NCI-H2029 treated with DMSO at 0.1 percent for 48 hours (cell line): ENCODE measurements around the gene GNG4.

Source experiments
- DNase-seq: peaks from one replicate; lab custom pipeline; 2025; lab: John Stamatoyannopoulos, UW

The GNG4 gene

DNA sequence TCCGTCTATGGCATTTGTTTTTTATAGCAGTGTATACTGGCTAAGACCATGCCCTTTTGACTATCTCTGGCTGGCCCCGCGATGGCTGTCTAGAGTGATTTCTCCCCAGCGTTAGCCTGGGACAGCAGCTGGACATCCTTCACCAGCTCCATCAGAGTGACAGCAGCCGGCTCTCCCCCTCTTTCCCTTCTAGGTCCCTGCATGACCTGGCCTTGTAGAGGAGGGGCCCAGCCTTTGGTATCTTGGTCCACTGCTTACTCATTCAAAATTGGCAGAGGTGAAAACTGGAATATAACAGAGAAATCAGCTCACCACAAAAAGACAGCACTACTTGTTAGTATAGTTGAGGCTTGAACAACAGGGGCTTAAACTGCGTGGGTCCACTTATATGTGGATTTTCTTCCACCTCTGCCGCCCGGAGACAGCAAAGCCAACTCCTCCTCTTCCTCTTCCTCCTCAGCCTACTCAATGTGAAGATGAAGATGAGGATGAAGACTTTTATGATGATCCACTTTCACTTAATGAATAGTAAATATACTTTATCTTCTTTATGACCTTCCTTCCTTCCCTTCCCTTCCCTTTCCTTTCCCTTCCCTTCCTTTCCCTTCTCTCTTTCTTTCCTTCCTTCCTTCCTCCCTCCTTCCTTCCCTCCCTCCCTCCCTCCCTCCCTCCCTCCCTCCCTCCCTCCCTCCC, 116.0 kb downstream of the GNG4 start:
- DNase-seq: no peak

DNA sequence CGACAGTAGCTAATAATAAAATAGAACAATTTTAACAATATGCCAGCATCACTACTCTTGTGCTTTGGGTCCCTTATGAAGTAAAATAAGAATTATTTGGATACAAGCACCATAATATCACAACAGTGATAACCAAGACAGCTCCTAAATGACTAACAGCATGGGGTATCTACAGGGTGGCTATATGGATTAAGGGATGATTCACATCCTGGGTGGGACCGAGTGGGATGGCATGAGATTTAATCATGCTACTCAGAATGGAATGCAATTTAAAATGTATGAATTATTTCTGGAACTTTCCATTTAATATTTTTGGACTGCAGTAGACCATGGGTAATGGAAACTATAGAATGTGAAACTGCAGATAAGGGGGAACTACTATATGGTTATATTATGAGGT, 117.2 kb downstream of the GNG4 start:
- no peak for DNase-seq

DNA sequence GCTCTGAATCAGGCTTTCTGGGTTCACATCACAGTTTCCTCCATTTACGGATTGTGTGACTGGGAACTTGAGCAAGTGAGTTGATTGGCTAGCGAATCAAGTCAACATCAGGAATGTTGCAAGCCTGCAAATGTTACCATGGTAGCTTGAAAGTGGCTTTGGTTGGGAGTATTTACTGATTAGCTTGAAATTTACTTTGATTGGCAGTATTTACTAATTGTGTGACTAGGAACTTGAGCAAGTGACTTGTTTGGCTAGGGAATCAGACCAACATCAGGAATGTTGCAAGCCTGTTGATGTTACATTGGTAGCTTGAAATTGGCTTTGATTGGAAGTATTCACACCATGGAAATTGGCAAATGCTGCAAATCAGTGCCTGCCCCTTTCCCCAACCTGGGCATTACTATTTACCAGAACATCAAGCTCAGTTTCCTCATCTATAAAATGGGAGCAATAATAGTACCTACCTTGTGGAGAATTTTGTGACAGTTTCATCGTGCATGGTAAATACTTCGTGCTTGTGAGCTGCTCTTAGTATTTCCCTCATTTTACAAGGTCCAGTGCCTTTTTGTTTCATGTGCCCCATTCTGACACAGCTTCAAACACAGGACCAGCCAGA, 122.3 kb downstream of the GNG4 start:
- DNase-seq: no peak

DNA sequence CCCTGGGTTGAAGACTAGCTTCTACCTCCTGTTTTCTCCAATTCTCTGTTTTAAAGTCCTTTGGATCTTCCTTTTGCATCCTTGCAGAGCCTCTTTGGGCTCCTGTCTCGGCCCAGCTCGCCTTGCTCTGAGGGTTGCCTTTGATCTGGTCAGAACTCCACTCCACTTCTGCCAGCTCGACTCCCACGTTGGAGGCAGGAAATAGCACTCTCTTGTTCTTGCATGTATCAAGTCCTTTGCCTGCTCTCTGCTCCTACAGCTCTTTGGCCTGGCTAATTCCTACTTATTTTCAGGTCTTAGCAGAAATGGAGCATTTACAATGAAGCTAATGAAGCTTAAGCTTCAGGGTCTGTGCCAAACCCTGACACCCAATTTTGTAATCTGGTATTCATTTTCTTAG, 124.3 kb downstream of the GNG4 start:
- DNase-seq: no peak

DNA sequence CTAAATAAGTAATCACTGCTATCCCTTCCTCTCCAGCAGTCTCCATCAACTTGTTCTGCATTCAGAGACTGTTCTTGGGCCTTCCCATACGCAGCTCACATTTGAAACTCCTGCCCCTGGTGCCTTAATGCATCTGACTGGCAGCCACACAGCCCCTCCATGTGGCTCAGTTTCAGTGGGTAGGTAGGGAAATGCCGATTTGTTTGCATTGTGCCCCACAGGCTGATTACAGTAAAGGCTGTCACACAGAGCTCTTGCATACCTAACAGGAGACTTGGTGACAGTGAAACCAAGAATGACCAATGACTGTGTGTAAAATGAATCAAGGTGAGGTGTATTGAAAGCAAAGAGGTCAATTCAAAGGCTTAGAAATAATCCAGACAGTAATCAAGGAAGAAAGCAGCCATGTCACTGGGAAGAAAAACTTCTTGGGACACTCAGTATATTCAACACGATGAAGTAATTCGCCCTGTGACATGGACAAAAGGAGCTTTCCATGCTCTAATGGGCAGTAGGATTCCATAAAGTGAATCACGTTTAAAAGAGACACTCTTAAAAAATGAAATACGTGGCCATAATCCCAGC, 132.6 kb downstream of the GNG4 start:
- DNase-seq: no peak

DNA sequence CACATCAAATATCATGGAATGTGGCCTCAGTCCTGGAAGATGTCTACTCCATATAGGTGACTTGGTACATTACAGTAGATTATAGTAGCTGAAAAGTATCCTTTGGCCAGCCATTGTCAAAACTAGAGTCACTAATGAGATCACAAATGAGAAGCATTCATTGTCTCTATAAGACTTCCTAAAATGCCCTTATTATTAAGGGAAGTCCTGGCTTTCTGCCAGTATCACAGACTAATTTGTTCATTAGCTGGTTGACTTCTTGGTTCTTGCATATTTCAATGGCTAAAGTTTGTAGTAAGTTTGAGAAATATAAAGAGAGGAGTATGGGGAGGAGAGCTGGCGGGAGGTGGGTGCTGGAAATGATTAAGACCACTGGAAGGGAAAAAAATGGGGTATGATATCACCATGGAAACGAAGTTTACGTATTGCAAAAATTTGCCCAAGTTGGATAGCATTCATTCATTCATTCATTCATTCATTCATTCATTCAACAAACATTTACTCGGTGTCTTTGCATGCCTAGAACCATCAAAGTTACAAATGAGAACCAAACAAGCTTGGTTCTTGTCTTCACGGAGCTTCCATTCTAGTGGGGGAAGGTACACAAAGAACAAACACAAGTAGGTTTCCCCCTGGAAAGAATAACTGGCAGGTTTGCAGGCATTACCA, 133.6 kb downstream of the GNG4 start:
- DNase-seq: no peak

DNA sequence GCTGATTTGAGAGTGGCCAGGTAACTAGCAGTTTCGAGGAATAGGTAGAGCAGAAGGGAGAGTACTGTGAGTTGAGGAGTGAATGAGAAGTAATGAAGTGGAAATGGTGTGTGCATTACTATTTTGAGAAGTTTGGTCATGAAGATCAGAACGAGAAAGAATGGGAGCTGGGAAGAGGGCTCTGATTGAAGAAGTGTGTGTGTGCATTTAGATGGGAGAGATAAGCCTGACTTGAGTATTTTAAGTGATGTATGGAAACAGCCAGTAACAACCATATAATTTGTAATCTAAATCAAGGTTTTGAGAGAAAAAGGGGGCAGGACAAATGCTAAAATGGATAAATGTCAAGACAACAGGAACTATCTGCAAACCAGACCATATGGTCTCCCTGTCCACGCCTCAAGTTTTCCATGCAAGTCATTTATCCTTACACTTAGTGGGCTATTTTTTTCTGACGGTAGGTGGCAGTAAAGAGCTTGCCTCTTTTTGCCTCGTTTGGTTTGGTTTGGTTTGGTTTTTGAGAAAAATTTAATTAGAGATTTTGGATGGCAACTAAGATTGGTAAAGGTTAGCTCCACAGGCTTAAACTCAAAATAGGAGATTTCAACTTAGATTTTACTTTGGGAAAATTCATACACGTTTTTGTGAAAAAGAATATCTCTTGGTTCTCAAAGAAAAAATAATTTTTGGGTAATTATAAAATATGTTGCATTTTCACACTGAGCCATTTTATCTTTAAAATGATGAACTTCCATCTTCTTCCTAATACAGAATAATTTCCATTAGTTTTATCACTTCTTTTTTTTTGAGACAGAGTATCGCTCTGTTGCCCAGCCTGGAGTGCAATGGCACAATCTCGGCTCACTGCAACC, 135.9 kb downstream of the GNG4 start:
- peak; percentile 30 for DNase-seq

DNA sequence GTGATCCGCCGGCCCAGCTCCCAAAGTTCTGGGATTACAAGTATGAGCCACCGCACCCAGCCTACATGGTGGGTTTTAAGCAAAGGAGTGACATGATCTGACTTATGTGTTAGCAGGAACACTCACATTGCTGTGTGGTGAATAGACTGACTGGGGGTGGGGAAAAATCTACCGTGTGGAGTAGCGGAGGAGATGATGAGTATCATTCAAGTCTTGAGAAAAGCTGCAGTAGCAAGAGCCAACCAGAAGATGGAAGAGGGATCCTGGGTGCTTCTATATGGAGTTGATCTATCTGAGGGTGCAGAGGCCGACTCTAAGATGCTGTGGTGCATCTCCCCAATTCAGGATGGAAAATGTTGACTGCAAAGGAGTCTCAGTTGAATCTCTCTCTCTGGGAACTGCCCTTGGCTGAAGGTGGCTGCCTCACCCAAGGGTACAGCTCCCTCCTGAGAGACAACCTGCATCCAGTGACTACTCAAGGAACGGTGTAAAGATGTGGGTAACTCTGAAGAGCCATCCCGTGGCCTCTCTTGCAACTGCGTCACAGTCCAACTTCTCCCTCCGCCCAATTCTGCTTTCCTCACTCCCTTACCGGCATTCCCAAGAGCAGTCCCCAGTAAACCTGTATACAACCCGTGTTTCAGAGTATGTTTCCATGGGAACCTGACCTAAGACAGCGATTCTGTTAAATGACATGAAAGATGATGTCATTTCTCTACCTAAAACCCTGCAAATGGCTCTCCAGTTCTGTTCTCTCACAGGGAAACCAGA, 137.9 kb downstream of the GNG4 start:
- DNase-seq: no peak

DNA sequence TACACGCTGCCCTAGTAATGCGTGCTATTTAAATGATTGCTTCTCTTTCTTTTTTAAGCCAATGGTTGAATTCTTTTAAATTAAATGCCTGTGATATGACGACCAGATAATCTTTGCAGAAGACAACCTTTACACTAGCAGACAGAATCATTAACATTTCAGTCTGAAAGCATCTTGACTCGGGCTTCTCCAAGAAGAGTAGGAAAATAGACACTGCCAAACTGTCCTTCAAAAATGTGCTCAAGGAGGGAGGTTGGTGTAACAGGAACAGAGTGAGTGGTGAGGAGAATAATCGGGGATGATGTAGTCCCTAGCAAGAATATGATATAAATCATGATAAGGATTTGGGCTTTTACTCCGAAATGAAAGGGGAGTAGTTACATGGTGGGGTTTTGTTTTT, 138.8 kb downstream of the GNG4 start:
- DNase-seq: no peak

DNA sequence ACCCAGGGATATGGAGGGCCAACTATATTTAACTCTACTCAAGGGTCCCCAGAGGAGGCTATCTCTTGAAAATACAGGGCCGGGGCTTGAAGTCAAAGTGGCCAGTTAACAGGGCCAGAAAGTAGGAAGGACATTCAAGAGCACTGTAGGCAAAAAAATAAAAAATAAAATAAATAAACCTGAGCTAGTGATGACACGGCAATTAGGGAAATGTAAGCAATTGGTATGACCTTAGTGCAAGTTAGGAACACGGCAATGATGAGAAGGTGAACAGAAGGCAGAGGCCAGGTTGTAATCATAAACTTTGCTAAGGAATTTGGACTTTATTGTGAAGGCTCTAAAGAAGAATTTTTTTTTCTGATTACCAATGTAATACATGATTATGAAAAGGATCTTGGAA, 142.0 kb downstream of the GNG4 start:
- DNase-seq: no peak

DNA sequence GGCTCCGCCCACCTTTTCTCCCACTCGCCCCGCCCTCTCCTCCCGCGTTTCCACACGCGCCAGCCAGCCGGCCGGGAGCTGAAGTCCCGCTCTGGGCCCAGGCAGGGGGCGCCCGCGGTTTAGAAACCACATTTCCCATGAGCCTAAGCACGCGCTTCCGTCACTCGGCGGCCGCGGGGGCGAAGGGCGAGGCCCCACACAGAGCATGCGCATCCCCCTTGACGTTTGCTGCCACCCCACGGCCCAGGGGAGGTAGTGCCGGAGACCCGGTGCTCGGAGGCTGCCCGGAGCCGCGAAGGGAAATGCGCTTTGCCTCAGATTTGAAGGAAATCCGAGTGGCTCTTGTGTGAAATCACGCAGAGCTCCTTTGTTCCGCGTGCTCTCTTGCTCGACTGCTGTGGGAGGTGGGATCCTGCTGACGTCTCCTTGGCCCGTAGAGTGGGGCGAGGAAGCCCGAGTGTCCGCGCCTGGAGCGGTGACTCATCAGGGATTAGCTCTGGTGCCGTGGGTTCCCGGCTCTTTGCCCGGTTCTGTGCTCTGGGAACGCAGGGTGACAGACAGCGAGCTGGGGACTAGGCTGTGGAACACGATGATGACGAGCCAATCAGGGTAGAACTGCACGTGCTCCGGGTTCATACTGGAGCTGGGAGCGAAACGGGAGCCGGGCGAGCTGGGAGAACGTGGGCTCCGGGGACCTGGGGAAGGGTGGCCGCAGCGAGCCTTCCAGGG, 144.9 kb downstream of the GNG4 start:
- peak; percentile 89 for DNase-seq

DNA sequence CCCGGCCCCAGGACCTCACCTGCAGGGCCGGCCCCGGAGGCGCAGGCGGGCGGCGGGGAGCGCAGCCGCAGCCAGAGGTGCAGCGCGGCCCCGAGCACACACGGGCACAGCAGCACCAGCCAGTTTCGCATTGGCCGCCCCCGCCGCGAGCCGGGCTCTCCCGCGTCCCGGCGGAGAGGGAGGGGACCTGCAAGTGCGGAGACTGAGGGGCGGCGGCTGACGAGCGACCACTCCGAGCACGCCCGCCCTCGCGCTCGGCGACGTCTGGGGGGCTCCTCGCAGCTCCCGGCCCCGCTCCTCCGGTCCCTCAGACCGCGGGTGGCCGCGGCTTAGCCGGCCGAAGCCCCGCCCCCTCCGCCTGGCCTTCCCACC, 145.5 kb downstream of the GNG4 start, which contains the start of gene B3GALNT2:
Gene B3GALNT2 (minus strand): TSS at position 331 of the 372 bp plus-strand sequence. CDS start 200 bp downstream, at position 131.
- DNase-seq: no peak

DNA sequence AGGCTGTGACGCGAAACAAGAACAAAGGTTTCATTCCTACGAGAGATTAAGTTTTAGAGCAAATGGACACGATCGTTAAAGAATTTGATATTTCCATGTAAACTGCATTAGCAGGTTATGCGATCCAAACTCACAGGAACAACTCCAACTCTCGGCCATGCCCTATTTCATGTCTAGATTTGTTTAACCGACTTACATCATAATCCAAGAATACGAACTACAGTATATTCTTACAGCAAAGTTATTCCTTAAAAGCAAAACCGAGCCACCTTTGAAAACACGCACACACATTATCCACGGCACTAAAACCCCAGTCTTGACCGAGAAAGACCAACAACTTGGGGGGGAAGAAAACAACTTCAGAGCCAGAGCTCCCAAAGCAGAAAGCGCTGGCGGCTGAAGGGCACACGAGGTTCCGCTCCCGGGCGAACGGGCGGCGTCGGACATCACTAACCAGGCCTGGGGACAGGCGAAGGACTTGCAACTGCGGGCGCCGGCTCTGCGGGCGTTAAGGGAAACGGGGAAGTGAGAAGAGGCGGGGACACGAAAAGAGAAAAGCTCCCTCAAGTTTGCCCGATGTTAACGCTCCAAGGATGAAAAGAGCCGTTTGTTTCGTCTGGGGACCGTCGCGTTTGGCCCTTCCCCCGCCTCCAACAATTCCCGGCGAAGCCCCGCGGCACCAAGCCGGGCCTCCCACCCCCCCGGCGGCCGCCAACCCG, 146.0 kb downstream of the GNG4 start:
- DNase-seq: no peak

DNA sequence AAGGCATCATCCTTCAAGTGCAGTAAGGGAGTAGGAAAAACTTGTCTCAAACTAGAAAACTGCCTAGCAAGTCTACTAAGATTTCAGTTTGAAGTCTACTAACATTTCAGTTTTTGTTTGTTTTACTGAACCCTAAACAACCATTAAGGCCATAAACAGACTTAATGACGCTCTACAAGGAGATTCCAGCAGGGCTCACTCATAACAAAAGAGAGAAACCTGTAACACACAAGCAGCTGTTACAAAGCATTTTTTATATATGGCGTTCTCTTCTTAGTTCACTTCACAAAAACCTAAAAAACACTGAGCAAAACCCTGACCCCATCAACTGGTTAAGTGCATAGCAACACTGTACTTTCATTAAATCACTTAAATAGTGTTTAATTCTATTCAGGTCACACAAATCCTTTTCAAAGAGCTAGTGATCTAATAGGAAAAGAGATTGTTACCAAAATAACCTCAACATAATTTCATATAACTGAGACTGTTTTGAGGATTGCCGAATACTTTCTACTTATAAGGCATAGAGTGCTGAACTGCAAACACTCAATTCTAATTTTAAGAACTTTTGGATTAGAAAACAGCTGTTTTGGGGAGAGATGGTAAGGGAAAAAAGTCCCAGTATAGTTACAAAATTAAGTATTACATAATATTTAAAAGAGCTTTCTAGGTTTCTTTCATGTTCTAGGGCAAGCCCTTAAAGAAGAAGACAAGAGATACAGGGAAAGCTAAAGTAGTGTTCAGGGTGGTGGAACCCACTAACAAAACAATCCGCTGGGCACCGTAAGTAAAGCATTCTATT, 146.8 kb downstream of the GNG4 start:
- no peak for DNase-seq

DNA sequence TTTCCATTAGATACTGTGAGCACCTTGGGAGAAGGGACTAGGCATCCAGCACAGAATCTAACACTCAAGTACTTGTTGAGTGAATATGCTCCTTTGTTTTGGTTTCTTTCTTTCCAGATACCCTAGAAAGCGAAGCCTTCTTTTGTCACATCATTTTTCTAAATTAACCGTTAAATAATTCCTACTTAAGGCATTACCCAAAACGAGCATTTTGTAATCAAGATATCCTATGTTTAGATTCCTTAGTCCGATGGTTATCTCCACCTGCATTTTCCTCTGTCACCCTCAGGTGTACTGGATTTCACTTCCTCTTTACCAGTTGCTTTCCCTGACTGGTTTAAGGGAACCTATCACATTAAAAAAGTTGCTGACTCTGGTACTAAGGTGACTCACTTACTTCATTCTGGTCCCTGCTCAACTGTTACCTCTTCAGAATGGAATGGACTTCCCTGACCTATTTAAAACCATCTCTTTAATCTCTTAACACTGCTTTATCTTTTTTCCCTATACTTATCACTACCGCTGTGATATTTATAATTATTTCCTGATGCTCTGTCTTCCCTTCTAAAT, 148.5 kb downstream of the GNG4 start:
- DNase-seq: no peak
